ENCODE data around the gene PRKAR2B. TPM values are rescaled to one million over a fixed set of nuclear protein-coding genes. Genes with fewer than 3 reads are reported as not detected.

PRKAR2B gene
- total and polyA plus RNA-seq, 9 donors: 24.2 to 84.9 (median 43.7) TPM

DNA sequence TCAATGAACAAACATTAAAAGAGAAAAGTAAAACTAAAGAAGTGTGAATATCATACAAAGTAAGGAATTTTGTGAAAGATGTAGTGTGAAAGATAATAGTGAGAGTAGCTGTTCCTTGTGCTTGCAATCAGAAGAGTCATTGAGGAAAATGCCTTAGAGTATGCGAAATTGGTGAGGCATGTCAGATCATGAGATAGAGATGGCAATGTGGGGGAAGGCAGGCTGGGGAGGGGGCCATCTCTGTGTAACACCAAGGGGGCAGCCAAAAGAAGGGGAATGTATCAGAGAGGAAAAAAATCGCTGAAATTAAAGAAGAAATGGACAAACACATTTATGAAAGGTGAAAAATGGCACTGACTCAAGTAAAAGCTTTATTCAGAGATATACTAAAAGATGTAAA is 19.6 kb upstream of the PRKAR2B start:
- TF ChIP-seq, protein P1, sequence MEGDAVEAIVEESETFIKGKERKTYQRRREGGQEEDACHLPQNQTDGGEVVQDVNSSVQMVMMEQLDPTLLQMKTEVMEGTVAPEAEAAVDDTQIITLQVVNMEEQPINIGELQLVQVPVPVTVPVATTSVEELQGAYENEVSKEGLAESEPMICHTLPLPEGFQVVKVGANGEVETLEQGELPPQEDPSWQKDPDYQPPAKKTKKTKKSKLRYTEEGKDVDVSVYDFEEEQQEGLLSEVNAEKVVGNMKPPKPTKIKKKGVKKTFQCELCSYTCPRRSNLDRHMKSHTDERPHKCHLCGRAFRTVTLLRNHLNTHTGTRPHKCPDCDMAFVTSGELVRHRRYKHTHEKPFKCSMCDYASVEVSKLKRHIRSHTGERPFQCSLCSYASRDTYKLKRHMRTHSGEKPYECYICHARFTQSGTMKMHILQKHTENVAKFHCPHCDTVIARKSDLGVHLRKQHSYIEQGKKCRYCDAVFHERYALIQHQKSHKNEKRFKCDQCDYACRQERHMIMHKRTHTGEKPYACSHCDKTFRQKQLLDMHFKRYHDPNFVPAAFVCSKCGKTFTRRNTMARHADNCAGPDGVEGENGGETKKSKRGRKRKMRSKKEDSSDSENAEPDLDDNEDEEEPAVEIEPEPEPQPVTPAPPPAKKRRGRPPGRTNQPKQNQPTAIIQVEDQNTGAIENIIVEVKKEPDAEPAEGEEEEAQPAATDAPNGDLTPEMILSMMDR (IDR thresholded peaks at IDR 0.05): no peak
- TF ChIP-seq EP300 (IDR thresholded peaks at IDR 0.05): no peak
- no peak for TF ChIP-seq POLR2A (IDR thresholded peaks at IDR 0.05)
- H3K36me3 ChIP-seq: no peaks in the 10 kb centered on the region
- H3K4me3 ChIP-seq: no peak overlapping the region
- H3K4me1 ChIP-seq (ENCODE audit: insufficient read depth): no peaks in the 10 kb centered on the region
- no peaks in the 10 kb centered on the region for H3K27me3 ChIP-seq
- H3K27ac ChIP-seq: no peak overlapping the region
- intact Hi-C loops (cut with DNase I): no loop called here
- WGBS, 3 donors: 93 to 99% (median 97%) methylated on average over 2 of the region's 2 CpGs
- no peak for DNase-seq
- H3K9me3 ChIP-seq: peaks cover 7% of the 10 kb centered on the region in 2 donors

DNA sequence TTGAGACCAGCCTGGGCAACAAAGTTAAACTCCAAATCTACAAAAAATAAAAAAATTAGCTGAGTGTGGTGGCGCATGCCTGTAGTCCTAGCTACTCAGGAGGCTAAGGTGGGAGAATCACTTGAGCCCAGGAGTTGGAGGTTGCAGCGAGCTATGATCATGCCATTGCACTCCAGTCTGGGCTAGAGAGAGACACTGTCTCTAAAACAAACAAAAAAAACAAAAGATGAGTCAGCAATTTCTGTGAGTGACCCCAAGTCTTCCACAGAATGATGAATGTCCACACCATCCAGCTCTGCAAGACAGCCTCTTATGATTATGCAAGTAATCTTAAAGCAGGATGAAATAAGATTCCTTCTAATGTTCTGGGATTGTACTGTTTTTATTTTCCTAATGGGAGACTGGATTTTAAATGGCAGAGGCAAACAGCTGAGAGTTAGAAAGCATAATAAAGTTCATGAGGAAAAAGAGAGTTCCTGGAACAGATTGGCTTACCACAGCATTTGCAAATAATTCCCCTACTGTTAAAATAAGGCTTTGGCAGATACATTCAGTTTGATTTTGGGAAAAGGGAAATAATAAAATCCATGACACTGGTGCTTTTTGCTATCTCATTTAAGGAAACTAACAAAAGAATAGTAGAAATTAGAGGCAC is 18.9 kb upstream of the PRKAR2B start:
- WGBS, 3 donors: 80 to 86% (median 81%) methylated on average over 2 of the region's 2 CpGs
- H3K27ac ChIP-seq: peak overlapping the region in 1 of 2 donors; percentile 14
- no peak for TF ChIP-seq EP300 (IDR thresholded peaks at IDR 0.05)
- TF ChIP-seq, protein P1 (IDR thresholded peaks at IDR 0.05): no peak
- no peak for TF ChIP-seq POLR2A (IDR thresholded peaks at IDR 0.05)
- peaks cover 7% of the 10 kb centered on the region in 2 donors for H3K9me3 ChIP-seq
- no peak overlapping the region for H3K4me3 ChIP-seq
- intact Hi-C loops (cut with DNase I): no loop called here
- H3K27me3 ChIP-seq: no peaks in the 10 kb centered on the region
- no peaks in the 10 kb centered on the region for H3K36me3 ChIP-seq
- no peaks in the 10 kb centered on the region for H3K4me1 ChIP-seq (ENCODE audit: insufficient read depth)
- no peak for DNase-seq

DNA sequence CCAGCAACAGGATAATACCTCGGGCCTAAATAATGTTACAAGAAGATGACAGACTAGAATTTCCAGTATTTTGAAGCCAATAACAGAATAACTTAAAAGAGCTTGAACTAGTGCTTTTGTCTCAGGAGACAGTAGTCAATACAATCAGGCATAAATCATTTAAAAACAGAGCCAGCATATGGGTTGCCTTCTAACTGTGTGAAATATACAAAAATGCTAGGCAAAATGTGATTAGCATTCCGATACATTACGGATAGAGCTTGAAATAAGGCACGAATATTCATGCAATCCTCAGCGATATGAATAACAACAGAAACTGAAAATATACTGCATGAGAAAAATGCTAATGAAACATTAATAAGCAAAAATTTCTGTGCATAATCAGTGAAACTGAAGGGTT is 18.3 kb upstream of the PRKAR2B start:
- H3K9me3 ChIP-seq: peaks cover 7% of the 10 kb centered on the region in 2 donors
- WGBS, 3 donors: 82 to 87% (median 84%) methylated on average over 5 of the region's 5 CpGs
- intact Hi-C loops (cut with DNase I): no loop called here
- H3K4me1 ChIP-seq (ENCODE audit: insufficient read depth): no peaks in the 10 kb centered on the region
- H3K4me3 ChIP-seq: no peak overlapping the region
- no peak for DNase-seq
- no peaks in the 10 kb centered on the region for H3K36me3 ChIP-seq
- TF ChIP-seq EP300 (IDR thresholded peaks at IDR 0.05): no peak
- no peaks in the 10 kb centered on the region for H3K27me3 ChIP-seq
- H3K27ac ChIP-seq: no peak overlapping the region

DNA sequence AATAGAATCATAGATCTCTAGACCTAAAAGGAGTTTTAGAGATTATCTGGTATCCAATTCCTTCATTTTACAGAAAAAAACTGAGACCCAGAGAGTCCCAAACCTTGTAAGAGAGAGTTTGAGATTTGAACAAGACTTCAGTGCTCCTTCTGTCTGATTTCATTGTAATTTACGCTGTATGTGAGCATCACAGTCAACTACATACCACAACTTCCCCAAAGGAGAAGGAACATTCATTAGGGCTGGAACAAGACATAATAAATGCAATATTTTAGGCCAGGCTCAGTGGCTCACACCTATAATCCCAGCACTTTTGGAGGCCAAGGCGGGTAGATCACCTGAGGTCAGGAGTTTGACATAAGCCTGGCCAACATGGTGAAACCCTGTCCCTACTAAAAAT is 17.3 kb upstream of the PRKAR2B start:
- no peaks in the 10 kb centered on the region for H3K4me1 ChIP-seq (ENCODE audit: insufficient read depth)
- H3K27me3 ChIP-seq: no peaks in the 10 kb centered on the region
- WGBS, 3 donors: 94 to 99% (median 99%) methylated on average over 2 of the region's 2 CpGs
- H3K4me3 ChIP-seq: no peak overlapping the region
- intact Hi-C loops (cut with DNase I): no loop called here
- H3K36me3 ChIP-seq: no peaks in the 10 kb centered on the region
- no peak overlapping the region for H3K27ac ChIP-seq
- DNase-seq: no peak
- TF ChIP-seq, protein P1 (IDR thresholded peaks at IDR 0.05): no peak
- TF ChIP-seq POLR2A (IDR thresholded peaks at IDR 0.05): no peak
- TF ChIP-seq EP300 (IDR thresholded peaks at IDR 0.05): no peak
- peaks cover 4 to 7% of the 10 kb centered on the region in 2 donors for H3K9me3 ChIP-seq

DNA sequence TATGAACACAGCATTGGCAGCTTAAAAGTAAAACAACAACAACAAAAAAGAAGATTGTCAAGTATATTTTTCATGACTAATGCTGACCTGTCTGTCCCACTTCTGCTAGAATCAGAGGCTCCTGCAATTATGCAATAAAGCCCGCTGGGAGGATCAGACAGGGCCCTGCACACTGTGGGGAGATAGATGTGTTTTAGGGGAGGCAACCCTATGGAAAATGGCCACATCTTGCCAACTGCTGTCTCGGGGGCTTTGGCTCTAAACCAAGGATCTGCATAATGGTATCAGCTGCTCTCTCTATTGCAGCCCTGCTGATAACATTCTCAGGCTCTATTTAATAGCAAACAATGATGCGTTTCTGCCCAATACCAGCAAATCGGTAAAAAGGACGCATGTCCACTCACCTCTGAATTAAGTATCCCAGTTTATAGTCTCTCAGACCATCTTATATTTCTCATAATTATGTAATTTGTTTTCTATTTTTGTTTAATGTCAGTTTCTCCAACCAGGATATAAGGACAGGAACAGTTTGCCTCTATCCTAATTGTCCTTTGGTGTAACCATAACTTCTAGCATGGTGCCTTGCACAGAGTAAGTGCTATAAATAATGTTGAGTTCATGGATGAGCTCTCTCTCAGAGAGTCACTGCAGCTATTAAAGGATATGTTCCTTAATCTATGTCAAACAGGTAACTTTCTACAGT is 15.3 kb upstream of the PRKAR2B start:
- intact Hi-C loops (cut with DNase I): no loop called here
- 62 to 69% (median 64%) methylated on average over 5 of the region's 5 CpGs for WGBS, 3 donors
- Histone ChIP-seq H3K27me3 (no peaks in the 10 kb centered on the region), H3K36me3 (no peaks in the 10 kb centered on the region), H3K4me3 (no peak overlapping the region), H3K9me3 (no peaks in the 10 kb centered on the region), H3K27ac (no peak overlapping the region), H3K4me1 (ENCODE audit: insufficient read depth) (no peaks in the 10 kb centered on the region)
- no peak for TF ChIP-seq POLR2A (IDR thresholded peaks at IDR 0.05)
- TF ChIP-seq, protein P1 (IDR thresholded peaks at IDR 0.05): no peak
- DNase-seq: no peak
